Stimulated activated CD8-positive, alpha-beta memory T cell treated with anti-CD3 and anti-CD28 coated beads, Interleukin-7, amount 100 ng/mL, for 1 hour (primary cell): ENCODE results near the gene GNAI2.
"Not testable (repeated sequence)": the region's sequence is repeated elsewhere in the genome, so short reads cannot be mapped to it uniquely, and the experiment has no call there.

Experiments used
- DNase-seq, 2 donors: peaks; one replicate each; pipeline ENCODE4 v3.0.0-alpha.2; 2020; ENCODE audit warnings: low read depth in 2 of 2

Gene GNAI2

DNA sequence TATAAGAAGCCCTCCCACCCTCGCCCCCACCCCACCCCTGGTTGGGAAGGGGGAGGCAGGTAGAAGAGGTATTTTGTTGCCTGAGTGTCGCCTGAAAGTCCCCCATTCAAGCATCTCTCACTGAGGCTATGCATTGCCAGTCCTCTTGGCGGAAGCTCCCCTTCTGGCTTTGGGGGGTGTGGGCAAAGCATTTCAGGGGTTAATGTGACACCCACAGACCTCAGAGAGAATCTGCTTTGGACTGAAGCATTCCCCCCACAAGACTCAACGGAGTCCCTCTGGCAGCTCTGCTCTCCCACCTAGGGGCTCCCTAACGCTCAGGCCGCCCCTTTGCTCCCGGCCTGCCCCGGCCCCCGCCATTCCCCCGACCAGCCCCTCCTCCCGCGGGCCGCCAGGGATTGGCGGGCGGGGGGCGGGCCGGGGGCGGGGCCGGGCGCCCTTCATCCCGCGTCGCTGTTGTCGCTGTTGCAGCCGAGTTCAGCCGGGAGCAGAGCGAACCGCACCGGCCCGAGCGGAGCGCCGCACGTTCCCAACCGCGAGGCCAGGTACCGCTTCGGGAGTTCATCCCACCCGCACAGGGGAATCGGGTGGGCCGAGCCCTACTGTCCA, 31.1 kb upstream of the GNAI2 start, which contains the start of gene SLC38A3:
Gene SLC38A3, plus strand, starts transcription at position 468 of the 609 bp plus-strand sequence. CDS start 8,929 bp downstream, outside the sequence.
- DNase-seq: no peak

DNA sequence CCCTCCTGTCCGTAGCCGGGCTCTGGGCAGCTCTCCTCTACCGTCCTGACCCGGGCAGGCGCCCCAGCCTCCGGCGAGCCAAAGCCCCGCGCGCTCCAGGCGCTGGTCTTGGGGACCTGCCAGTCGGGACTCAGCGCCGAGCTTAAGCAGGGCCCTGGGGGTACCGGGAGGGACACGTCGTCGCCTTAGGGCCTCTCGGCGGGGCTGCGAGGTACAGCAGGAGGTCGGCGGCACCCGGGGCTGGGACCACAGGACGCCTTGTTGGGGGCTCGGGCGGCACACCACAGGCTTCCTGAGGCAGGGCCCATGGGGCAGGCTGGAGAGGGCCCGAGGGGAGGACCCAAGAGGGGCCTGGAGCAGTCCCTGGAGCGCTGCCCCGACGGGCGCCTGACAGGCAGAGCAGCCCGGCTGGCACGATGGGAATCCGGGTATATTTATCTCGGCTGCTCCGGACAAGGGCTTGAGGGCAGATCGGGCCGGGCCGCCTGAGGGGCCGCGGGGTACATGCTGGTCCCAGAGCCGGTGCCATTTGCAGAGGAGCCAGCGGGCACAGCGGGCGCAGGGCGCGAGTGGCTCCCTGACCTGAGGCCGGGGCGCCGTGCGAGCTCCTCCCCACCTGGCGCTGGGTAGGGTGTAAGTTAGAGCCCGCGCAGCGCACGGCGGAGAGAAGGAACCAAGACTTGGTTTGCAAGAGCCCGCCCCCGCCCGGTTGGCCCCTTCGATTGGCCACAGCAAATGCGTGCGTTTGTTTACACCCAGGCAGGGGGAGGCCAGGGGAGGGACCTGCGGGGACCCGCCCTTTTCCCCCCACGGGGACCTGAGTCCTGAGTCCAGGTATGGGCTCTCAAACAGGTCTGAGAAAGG, 30.4 kb upstream of the GNAI2 start:
- DNase-seq: no peak

- no peak for DNase-seq
Observed at GRCh38 chr3:50207359-50208042, 28.5 kb upstream of the GNAI2 start.

- no peak for DNase-seq
Observed at GRCh38 chr3:50208677-50209344, 27.2 kb upstream of the GNAI2 start.

DNA sequence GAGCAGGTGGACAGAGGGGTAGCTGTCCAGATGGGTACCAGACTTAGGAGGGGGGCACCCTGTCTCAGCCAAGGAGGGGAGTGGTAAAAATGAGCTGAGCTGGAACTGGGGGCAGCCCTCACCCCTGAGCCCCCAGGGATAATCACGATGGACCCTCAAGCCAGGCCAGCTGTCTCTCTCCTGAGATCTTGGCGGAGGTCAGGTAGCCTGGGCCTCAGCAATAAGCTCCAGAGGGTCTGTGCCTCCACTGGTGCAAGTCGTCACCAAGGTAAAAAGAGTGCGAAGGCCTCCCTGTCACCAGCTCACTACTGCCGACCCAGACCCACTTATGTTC, 25.9 kb upstream of the GNAI2 start:
- no peak for DNase-seq

GRCh38 chr3:50210510-50211367, 25.3 kb upstream of the GNAI2 start:
- DNase-seq: no peak

DNA sequence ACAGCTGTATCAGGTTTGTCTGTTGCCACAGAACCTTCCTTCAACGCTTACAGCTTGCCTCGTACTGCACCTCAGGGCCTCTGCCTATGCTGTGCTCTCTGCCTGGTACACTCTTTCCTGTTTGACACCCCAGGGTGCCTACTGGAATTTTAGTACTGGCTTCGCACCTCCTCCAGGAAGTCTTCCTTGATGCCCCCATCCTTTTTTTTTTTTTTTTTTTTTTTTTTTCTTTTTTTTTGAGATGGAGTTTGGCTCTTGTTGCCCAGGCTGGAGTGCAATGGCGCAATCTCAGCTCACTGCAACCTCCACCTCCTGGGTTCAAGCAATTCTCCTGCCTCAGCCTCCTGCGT, 24.7 kb upstream of the GNAI2 start:
- DNase-seq: not testable (repeated sequence)

GRCh38 chr3:50211930-50212329, 24.1 kb upstream of the GNAI2 start:
- no peak for DNase-seq

- DNase-seq: no peak
Observed at GRCh38 chr3:50212502-50212901, 23.5 kb upstream of the GNAI2 start.

DNA sequence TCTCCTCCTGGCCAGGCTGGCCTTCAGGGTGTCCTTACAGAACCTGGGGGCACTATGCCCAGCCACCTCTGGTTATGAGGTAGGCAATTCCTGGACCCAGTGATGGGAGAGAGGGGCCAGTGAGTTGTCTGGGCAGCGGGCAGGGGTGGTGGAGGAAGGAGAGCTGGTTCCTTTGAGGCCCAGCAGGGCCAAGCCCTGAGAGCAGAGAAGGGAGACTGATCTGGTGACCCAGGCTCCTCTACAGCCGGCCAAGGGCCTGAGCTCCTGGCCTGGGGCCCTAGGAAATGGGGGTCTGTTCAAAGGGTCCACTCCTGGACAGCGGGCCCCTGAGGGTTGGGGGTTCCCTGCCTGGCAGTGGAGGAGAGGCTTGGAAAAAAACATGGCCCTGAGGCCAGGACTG, 23.0 kb upstream of the GNAI2 start:
- no peak for DNase-seq

GRCh38 chr3:50213373-50213772, 22.6 kb upstream of the GNAI2 start:
- no peak for DNase-seq

GRCh38 chr3:50214824-50215223, 21.2 kb upstream of the GNAI2 start:
- no peak for DNase-seq

- DNase-seq: no peak
Observed at GRCh38 chr3:50215529-50215928, 20.5 kb upstream of the GNAI2 start.

DNA sequence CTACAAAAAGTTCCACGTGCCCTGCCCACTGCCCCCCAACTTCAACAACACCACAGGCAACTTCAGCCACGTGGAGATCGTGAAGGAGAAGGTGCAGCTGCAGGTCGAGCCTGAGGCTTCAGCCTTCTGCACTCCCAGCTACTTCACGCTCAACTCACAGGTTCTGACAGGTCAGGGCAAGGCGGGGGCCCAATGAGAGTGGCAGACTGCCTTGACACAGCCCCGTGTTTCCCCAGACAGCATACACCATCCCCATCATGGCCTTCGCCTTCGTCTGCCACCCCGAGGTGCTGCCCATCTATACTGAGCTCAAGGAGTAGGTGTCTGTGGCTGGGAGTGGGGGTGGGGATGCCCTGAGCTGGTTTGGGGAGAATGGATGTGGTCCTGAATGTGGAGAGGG, 18.3 kb upstream of the GNAI2 start:
- DNase-seq: no peak

GRCh38 chr3:50218448-50218847, 17.6 kb upstream of the GNAI2 start:
- DNase-seq: no peak

DNA sequence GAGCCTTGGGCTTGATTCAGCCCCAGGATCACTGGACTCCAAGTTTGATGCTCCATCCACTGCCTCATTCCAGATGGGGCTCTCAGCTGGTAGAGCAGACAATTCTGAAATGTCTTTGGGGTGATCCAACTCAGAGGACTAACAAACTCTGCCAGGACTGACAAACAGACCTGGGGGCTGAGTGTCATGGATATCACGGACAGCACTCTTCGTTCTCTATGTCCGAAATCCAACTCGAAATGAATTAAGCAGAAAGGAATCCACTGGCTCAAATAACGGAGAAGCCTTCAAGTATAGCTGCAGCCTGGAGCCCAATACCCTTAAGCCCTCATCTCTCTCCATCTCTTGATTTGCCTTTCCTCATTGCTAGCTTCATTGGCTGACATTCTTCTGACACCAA, 16.7 kb upstream of the GNAI2 start:
- no peak for DNase-seq

GRCh38 chr3:50220109-50220508, 15.9 kb upstream of the GNAI2 start:
- no peak for DNase-seq

GRCh38 chr3:50221051-50221410, 15.0 kb upstream of the GNAI2 start:
- DNase-seq: no peak

DNA sequence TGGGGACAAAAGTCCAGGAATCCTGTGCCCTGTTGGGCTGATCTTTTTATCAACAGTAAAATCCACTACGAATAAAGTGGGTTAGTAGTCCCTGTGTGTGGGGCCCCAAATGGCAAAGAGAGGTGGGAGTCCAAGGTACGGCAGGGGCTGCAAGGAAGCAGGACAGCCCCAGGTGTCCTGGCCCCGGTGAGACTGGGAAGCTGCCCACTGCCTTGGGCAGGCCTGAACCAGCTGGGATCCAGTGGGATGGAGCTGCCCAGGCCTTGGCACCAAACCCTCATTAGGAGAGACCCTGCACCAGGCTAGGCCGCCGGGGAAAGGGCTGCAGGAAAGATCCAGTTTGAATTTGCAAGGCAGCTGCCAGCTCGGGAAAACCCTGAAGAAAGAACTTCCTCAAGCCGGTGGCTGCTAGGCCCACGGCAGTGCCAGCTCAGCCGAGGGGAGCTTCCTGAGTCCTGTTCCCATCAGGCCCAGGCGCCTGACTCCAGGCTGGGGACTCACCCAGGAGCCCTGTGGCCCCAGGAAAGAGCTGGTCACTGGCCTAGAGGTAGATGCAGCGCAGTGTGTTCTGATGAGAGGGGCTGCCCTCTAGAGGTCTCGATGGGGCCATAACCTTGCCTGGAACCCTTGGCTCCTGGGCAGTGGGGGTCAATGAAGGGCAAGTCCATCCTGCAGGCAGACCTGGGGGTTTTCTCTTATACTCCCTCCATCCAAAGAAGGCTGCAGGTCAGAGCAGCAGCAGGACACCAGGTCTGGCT, 14.4 kb upstream of the GNAI2 start:
- DNase-seq: no peak

DNA sequence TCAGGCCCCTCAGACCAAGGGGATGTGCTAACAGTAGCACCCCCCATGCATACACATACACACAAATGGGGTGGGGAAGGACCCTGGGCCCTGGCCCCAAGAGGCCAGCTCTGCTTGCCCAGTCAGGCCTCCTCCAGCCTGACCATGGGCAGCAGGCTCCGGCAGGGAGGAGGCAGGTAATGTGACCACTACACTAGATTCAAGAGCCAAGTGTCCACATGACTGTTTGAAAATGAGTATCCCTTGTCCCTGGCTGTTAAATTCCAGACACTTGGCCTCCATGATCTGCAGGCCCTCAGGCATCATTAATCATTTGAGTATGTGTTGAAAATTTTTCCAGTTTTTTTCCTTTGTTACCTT, 13.9 kb upstream of the GNAI2 start:
- DNase-seq: no peak

DNA sequence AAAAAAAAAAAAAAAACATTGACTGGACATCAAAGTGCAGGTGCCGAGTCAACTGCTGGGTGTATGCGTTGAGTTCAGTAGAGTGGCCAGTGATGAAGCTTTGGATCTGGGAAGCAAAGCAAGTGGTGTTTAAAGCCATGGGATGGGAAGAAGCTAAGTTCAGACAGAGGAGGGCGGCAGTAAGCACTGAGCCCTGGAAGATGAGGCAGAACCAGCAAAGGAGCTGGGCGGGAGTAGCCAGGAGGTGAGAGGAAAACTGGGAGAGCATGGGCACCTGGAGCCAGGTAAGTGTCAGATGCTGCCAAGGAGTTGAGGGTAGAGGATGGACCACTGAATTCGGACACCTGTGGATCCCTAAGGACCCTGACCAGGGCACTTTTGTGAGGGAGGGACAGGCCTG, 11.4 kb upstream of the GNAI2 start:
- no peak for DNase-seq
